ENCODE measurements around the gene NOC4L.

Gene NOC4L

GRCh38 chr12:132123970-132124765 is 20.1 kb upstream of the NOC4L start:
- Histone ChIP-seq H3K27ac (ENCODE audit: low read depth, low read length) (no peak overlapping the region), H3K27me3 (ENCODE audit: control insufficient read depth in 1 of 2, insufficient read depth in 2 of 2, low read length in 2 of 2) (no peaks in the 10 kb centered on the region), H3K9me3 (ENCODE audit: control insufficient read depth in 1 of 2, low read length in 2 of 2) (no peaks in the 10 kb centered on the region), H3K4me1 (ENCODE audit: control insufficient read depth in 1 of 2, insufficient read depth in 2 of 2, low read length in 2 of 2) (no peaks in the 10 kb centered on the region), H3K36me3 (ENCODE audit: control insufficient read depth in 1 of 2, insufficient read depth in 2 of 2, low read length in 2 of 2) (peaks cover 13 to 73% of the 10 kb centered on the region in 2 donors), H3K9ac (ENCODE audit: low read depth in 1 of 2, low read length in 2 of 2) (no peak overlapping the region), H3K4me3 (ENCODE audit: low read depth in 1 of 2, low read length in 2 of 2) (no peak overlapping the region)

- Histone ChIP-seq H3K27ac (ENCODE audit: low read depth, low read length) (no peak overlapping the region), H3K4me3 (ENCODE audit: low read depth in 1 of 2, low read length in 2 of 2) (no peak overlapping the region), H3K9ac (ENCODE audit: low read depth in 1 of 2, low read length in 2 of 2) (no peak overlapping the region), H3K9me3 (ENCODE audit: control insufficient read depth in 1 of 2, low read length in 2 of 2) (no peaks in the 10 kb centered on the region), H3K27me3 (ENCODE audit: control insufficient read depth in 1 of 2, insufficient read depth in 2 of 2, low read length in 2 of 2) (no peaks in the 10 kb centered on the region), H3K36me3 (ENCODE audit: control insufficient read depth in 1 of 2, insufficient read depth in 2 of 2, low read length in 2 of 2) (peaks cover 13 to 71% of the 10 kb centered on the region in 2 donors), H3K4me1 (ENCODE audit: control insufficient read depth in 1 of 2, insufficient read depth in 2 of 2, low read length in 2 of 2) (no peaks in the 10 kb centered on the region)
Measured at GRCh38 chr12:132124766-132125425, 19.4 kb upstream of the NOC4L start.

GRCh38 chr12:132125736-132126135 is 18.5 kb upstream of the NOC4L start:
- Histone ChIP-seq H3K27me3 (ENCODE audit: control insufficient read depth in 1 of 2, insufficient read depth in 2 of 2, low read length in 2 of 2) (no peaks in the 10 kb centered on the region), H3K4me3 (ENCODE audit: low read depth in 1 of 2, low read length in 2 of 2) (no peak overlapping the region), H3K36me3 (ENCODE audit: control insufficient read depth in 1 of 2, insufficient read depth in 2 of 2, low read length in 2 of 2) (peaks cover 13 to 65% of the 10 kb centered on the region in 2 donors), H3K27ac (ENCODE audit: low read depth, low read length) (no peak overlapping the region), H3K9ac (ENCODE audit: low read depth in 1 of 2, low read length in 2 of 2) (no peak overlapping the region), H3K4me1 (ENCODE audit: control insufficient read depth in 1 of 2, insufficient read depth in 2 of 2, low read length in 2 of 2) (no peaks in the 10 kb centered on the region), H3K9me3 (ENCODE audit: control insufficient read depth in 1 of 2, low read length in 2 of 2) (no peaks in the 10 kb centered on the region)

- Histone ChIP-seq H3K27me3 (ENCODE audit: control insufficient read depth in 1 of 2, insufficient read depth in 2 of 2, low read length in 2 of 2) (no peaks in the 10 kb centered on the region), H3K9ac (ENCODE audit: low read depth in 1 of 2, low read length in 2 of 2) (no peak overlapping the region), H3K36me3 (ENCODE audit: control insufficient read depth in 1 of 2, insufficient read depth in 2 of 2, low read length in 2 of 2) (peaks cover 13 to 53% of the 10 kb centered on the region in 2 donors)
Measured at GRCh38 chr12:132127041-132127440, 17.2 kb upstream of the NOC4L start.

GRCh38 chr12:132129007-132129406 is 15.2 kb upstream of the NOC4L start:
- no peaks in the 10 kb centered on the region for H3K9me3 ChIP-seq (ENCODE audit: control insufficient read depth in 1 of 2, low read length in 2 of 2)
- no peak overlapping the region for H3K4me3 ChIP-seq (ENCODE audit: low read depth in 1 of 2, low read length in 2 of 2)
- H3K36me3 ChIP-seq (ENCODE audit: control insufficient read depth in 1 of 2, insufficient read depth in 2 of 2, low read length in 2 of 2), result peaks cover 13 to 45% of the 10 kb centered on the region in 2 donors
- no peaks in the 10 kb centered on the region for H3K27me3 ChIP-seq (ENCODE audit: control insufficient read depth in 1 of 2, insufficient read depth in 2 of 2, low read length in 2 of 2)
- H3K4me1 ChIP-seq (ENCODE audit: control insufficient read depth in 1 of 2, insufficient read depth in 2 of 2, low read length in 2 of 2), result no peaks in the 10 kb centered on the region
- no peak overlapping the region for H3K27ac ChIP-seq (ENCODE audit: low read depth, low read length)
- no peak overlapping the region for H3K9ac ChIP-seq (ENCODE audit: low read depth in 1 of 2, low read length in 2 of 2)

More at GRCh38 chr12:132127041-132127440, 17.2 kb upstream of the NOC4L start:
- Histone ChIP-seq H3K4me3 (ENCODE audit: low read depth in 1 of 2, low read length in 2 of 2) (no peak overlapping the region), H3K27ac (ENCODE audit: low read depth, low read length) (no peak overlapping the region), H3K9me3 (ENCODE audit: control insufficient read depth in 1 of 2, low read length in 2 of 2) (no peaks in the 10 kb centered on the region), H3K4me1 (ENCODE audit: control insufficient read depth in 1 of 2, insufficient read depth in 2 of 2, low read length in 2 of 2) (no peaks in the 10 kb centered on the region)

- no peaks in the 10 kb centered on the region for H3K9me3 ChIP-seq (ENCODE audit: control insufficient read depth in 1 of 2, low read length in 2 of 2)
- no peak overlapping the region for H3K27ac ChIP-seq (ENCODE audit: low read depth, low read length)
- H3K36me3 ChIP-seq (ENCODE audit: control insufficient read depth in 1 of 2, insufficient read depth in 2 of 2, low read length in 2 of 2), result peaks cover 12 to 28% of the 10 kb centered on the region in 2 donors
- no peak overlapping the region for H3K4me3 ChIP-seq (ENCODE audit: low read depth in 1 of 2, low read length in 2 of 2)
- H3K4me1 ChIP-seq (ENCODE audit: control insufficient read depth in 1 of 2, insufficient read depth in 2 of 2, low read length in 2 of 2), result no peaks in the 10 kb centered on the region
- H3K9ac ChIP-seq (ENCODE audit: low read depth in 1 of 2, low read length in 2 of 2), result no peak overlapping the region
- no peaks in the 10 kb centered on the region for H3K27me3 ChIP-seq (ENCODE audit: control insufficient read depth in 1 of 2, insufficient read depth in 2 of 2, low read length in 2 of 2)
Measured at GRCh38 chr12:132130690-132131089, 13.6 kb upstream of the NOC4L start.

- no peaks in the 10 kb centered on the region for H3K9me3 ChIP-seq (ENCODE audit: control insufficient read depth in 1 of 2, low read length in 2 of 2)
- no peaks in the 10 kb centered on the region for H3K27me3 ChIP-seq (ENCODE audit: control insufficient read depth in 1 of 2, insufficient read depth in 2 of 2, low read length in 2 of 2)
- no peak overlapping the region for H3K4me3 ChIP-seq (ENCODE audit: low read depth in 1 of 2, low read length in 2 of 2)
- no peaks in the 10 kb centered on the region for H3K4me1 ChIP-seq (ENCODE audit: control insufficient read depth in 1 of 2, insufficient read depth in 2 of 2, low read length in 2 of 2)
- H3K36me3 ChIP-seq (ENCODE audit: control insufficient read depth in 1 of 2, insufficient read depth in 2 of 2, low read length in 2 of 2), result peaks cover 10 to 23% of the 10 kb centered on the region in 2 donors
- no peak overlapping the region for H3K9ac ChIP-seq (ENCODE audit: low read depth in 1 of 2, low read length in 2 of 2)
- H3K27ac ChIP-seq (ENCODE audit: low read depth, low read length), result no peak overlapping the region
Measured at GRCh38 chr12:132131229-132131628, 13.0 kb upstream of the NOC4L start.

- no peak overlapping the region for H3K27ac ChIP-seq (ENCODE audit: low read depth, low read length)
Measured at GRCh38 chr12:132131952-132132351, 12.3 kb upstream of the NOC4L start.

GRCh38 chr12:132132609-132133430 is 11.4 kb upstream of the NOC4L start:
- Histone ChIP-seq H3K27ac (ENCODE audit: low read depth, low read length) (no peak overlapping the region), H3K36me3 (ENCODE audit: control insufficient read depth in 1 of 2, insufficient read depth in 2 of 2, low read length in 2 of 2) (peaks cover 4 to 9% of the 10 kb centered on the region in 2 donors), H3K9me3 (ENCODE audit: control insufficient read depth in 1 of 2, low read length in 2 of 2) (no peaks in the 10 kb centered on the region), H3K4me1 (ENCODE audit: control insufficient read depth in 1 of 2, insufficient read depth in 2 of 2, low read length in 2 of 2) (no peaks in the 10 kb centered on the region), H3K4me3 (ENCODE audit: low read depth in 1 of 2, low read length in 2 of 2) (no peak overlapping the region), H3K27me3 (ENCODE audit: control insufficient read depth in 1 of 2, insufficient read depth in 2 of 2, low read length in 2 of 2) (no peaks in the 10 kb centered on the region), H3K9ac (ENCODE audit: low read depth in 1 of 2, low read length in 2 of 2) (no peak overlapping the region)

More at GRCh38 chr12:132131952-132132351, 12.3 kb upstream of the NOC4L start:
- H3K4me1 ChIP-seq (ENCODE audit: control insufficient read depth in 1 of 2, insufficient read depth in 2 of 2, low read length in 2 of 2), result no peaks in the 10 kb centered on the region
- H3K27me3 ChIP-seq (ENCODE audit: control insufficient read depth in 1 of 2, insufficient read depth in 2 of 2, low read length in 2 of 2), result no peaks in the 10 kb centered on the region
- peaks cover 10 to 16% of the 10 kb centered on the region in 2 donors for H3K36me3 ChIP-seq (ENCODE audit: control insufficient read depth in 1 of 2, insufficient read depth in 2 of 2, low read length in 2 of 2)
- no peak overlapping the region for H3K9ac ChIP-seq (ENCODE audit: low read depth in 1 of 2, low read length in 2 of 2)
- no peaks in the 10 kb centered on the region for H3K9me3 ChIP-seq (ENCODE audit: control insufficient read depth in 1 of 2, low read length in 2 of 2)
- no peak overlapping the region for H3K4me3 ChIP-seq (ENCODE audit: low read depth in 1 of 2, low read length in 2 of 2)

All from duodenal mucosa (tissue), 2 donors.